Hepatocyte (in vitro differentiated cells): ENCODE data around the gene BUD31. TPM values are rescaled to one million over a fixed set of nuclear protein-coding genes. Genes with fewer than 3 reads are reported as not detected.

Experiments
- DNase-seq: peaks from one replicate; pipeline ENCODE4 v3.0.0-alpha.2; 2016; ENCODE audit warnings: low spot score
- H2AFZ ChIP-seq: fragments of 200-600 bp; sonication (generic); 2 replicates; pipeline ENCODE4 v1.6.0; 2016; ENCODE audit warnings: antibody characterized with exemption, mild to moderate bottlenecking
- H3K27ac ChIP-seq: fragments of 200-600 bp; sonication (generic); 2 replicates; pipeline ENCODE4 v1.5.1; 2016; ENCODE audit warnings: mild to moderate bottlenecking
- H3K27me3 ChIP-seq: fragments of 200-600 bp; sonication (generic); 2 replicates; pipeline ENCODE4 v1.6.1; 2016
- H3K36me3 ChIP-seq: fragments of 200-600 bp; sonication (generic); replicated peaks from 2 replicates; pipeline ENCODE4 v1.5.1; 2016; ENCODE audit warnings: low read depth; ENCODE audit not compliant: insufficient read depth
- H3K4me1 ChIP-seq: fragments of 200-600 bp; sonication (generic); 2 replicates; pipeline ENCODE4 v1.5.1; 2016; ENCODE audit warnings: mild to moderate bottlenecking, moderate library complexity; ENCODE audit not compliant: insufficient read depth
- H3K4me2 ChIP-seq: fragments of 200-600 bp; sonication (generic); 2 replicates; pipeline ENCODE4 v1.6.0; 2016
- H3K4me3 ChIP-seq: fragments of 200-600 bp; sonication (generic); 2 replicates; pipeline ENCODE4 v1.5.1; 2016; ENCODE audit warnings: mild to moderate bottlenecking
- H3K79me2 ChIP-seq: fragments of 200-600 bp; sonication (generic); 2 replicates; pipeline ENCODE4 v1.6.0; 2017; ENCODE audit warnings: mild to moderate bottlenecking
- H3K9me2 ChIP-seq: fragments of 200-600 bp; sonication (generic); replicated peaks from 2 replicates; pipeline ENCODE4 v1.6.0; 2017; ENCODE audit warnings: mild to moderate bottlenecking; ENCODE audit not compliant: insufficient read depth
- H3K9me3 ChIP-seq: fragments of 200-600 bp; sonication (generic); 2 replicates; pipeline ENCODE4 v1.5.1; 2016; ENCODE audit warnings: low read depth, mild to moderate bottlenecking
- H4K20me1 ChIP-seq: fragments of 200-600 bp; sonication (generic); 2 replicates; pipeline ENCODE4 v1.6.0; 2016; ENCODE audit warnings: mild to moderate bottlenecking; ENCODE audit not compliant: insufficient read depth, poor library complexity, severe bottlenecking
- CTCF ChIP-seq: fragments of 200-600 bp; sonication (generic); IDR thresholded peaks from 2 replicates; pipeline ENCODE4 v1.5.1; 2016; ENCODE audit warnings: antibody characterized with exemption, mild to moderate bottlenecking; ENCODE audit not compliant: poor library complexity
- EZH2 ChIP-seq: fragments of 200-600 bp; sonication (generic); IDR thresholded peaks from 2 replicates; pipeline ENCODE4 v1.6.1; 2016; ENCODE audit warnings: antibody characterized with exemption, mild to moderate bottlenecking, borderline replicate concordance
- EZH2phosphoT487 ChIP-seq: fragments of 200-600 bp; sonication (generic); IDR thresholded peaks from one replicate; pipeline ENCODE4 v1.6.1; 2018; ENCODE audit warnings: antibody characterized with exemption, mild to moderate bottlenecking, low read depth, moderate library complexity; ENCODE audit not compliant: unreplicated experiment, severe bottlenecking
- WGBS: methylation state at CpG from one replicate; pipeline ENCODE4 v1.1.6; 2016; ENCODE audit warnings: low lambda C conversion rate; ENCODE audit errors: missing lambda C conversion rate; 5-methylcytosine and 5-hydroxymethylcytosine counted together
- polyA plus RNA-seq: library from polyadenylated mRNA; unstranded; fragments of >200 nt; fragmentation: Nextera tagmentation; extraction: Ambion mirVana; gene quantifications from 2 replicates; pipeline ENCODE4 v1.2.1, GENCODE V29; 2016
- total RNA-seq: library from RNA; depleted of rRNA; stranded (reverse); fragments of >200 nt; gene quantifications from 2 replicates; pipeline ENCODE4 v1.2.3, GENCODE V29; 2014

Gene BUD31
- total and polyA plus RNA-seq, 2 experiments from 2014 or later, result 77.5 to 233 TPM

- DNase-seq, result no peak
- WGBS, result 98% methylated on average over 4 of the region's 5 CpGs
- Histone ChIP-seq H2AFZ (no peak overlapping the region), H3K27ac (no peak overlapping the region), H3K79me2 (peaks cover 43% of the 10 kb centered on the region), H3K9me2 (no peaks in the 10 kb centered on the region), H3K36me3 (no peaks in the 10 kb centered on the region), H3K4me1 (peaks cover 12% of the 10 kb centered on the region), H3K9me3 (no peaks in the 10 kb centered on the region), H3K4me3 (no peak overlapping the region), H3K27me3 (no peaks in the 10 kb centered on the region), H4K20me1 (peaks cover 31% of the 10 kb centered on the region), H3K4me2 (no peak overlapping the region)
- no peak for TF ChIP-seq CTCF
- TF ChIP-seq EZH2phosphoT487, result no peak
- TF ChIP-seq EZH2, result no peak
Measured at GRCh38 chr7:99403764-99404163, 5.0 kb upstream of the BUD31 start.

DNA sequence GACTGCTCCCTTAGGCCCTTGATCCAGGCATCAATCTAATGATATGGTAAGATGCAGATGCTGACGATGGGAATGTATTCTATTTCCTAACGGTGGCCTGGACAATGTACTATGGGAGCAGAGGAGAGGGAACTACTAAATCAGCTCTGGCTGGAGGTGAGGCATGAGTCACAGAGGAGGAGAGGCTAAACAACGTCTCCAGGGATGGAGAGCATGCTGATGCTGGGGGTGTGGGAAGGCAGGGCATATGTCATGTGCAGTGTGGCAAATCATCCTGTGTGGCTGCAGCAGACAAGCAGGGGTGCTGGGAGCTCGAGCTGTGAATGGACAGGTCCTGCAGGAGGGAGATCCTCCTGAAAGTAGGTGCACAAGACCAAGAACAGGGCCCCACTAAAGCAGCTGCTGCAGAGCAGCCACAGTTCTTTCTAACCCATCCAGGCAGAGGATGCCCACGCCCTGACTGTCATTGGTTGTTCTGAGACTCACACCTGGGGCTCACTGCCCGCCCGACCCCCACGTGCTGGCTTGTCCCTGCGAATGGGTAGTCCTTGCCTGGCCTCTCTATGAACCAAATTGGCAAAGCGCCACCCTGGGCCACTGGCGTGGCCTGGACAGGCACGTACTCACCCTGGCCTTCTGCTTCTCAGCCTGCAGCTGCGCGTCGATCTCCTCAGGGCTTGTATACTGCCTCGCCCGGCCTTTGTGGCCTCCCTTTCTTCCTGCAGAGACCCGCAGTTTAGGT, 4.4 kb upstream of the BUD31 start:
- no peak overlapping the region for H3K4me2 ChIP-seq
- H3K36me3 ChIP-seq, result no peaks in the 10 kb centered on the region

DNA sequence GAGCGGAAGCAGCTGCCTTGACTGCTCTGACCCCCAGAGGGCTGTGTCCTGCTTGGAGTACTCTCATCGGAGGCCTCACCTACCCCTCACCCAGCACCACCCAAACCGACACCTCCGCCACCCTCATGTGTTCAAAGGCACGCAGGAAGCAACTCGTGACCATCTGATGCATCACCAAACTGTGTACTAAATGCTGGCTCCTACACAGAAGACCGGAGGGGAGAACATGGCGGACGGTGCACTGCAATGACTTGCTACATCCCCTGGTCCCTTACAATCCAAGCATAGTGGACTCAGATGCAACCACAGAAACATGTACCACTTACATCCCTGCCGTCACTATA, 3.8 kb upstream of the BUD31 start:
- Histone ChIP-seq H3K4me3 (no peak overlapping the region), H3K4me2 (no peak overlapping the region), H2AFZ (no peak overlapping the region), H3K4me1 (peaks cover 16% of the 10 kb centered on the region), H4K20me1 (peaks cover 31% of the 10 kb centered on the region), H3K27me3 (no peaks in the 10 kb centered on the region), H3K9me3 (no peaks in the 10 kb centered on the region), H3K9me2 (no peaks in the 10 kb centered on the region), H3K27ac (no peak overlapping the region), H3K79me2 (peaks cover 52% of the 10 kb centered on the region), H3K36me3 (no peaks in the 10 kb centered on the region)
- TF ChIP-seq EZH2phosphoT487, result no peak
- TF ChIP-seq EZH2, result no peak
- no peak for TF ChIP-seq CTCF
- DNase-seq, result no peak
- 98% methylated on average over 10 of the region's 10 CpGs for WGBS

More for the DNA sequence above, 4.4 kb upstream of the BUD31 start:
- Histone ChIP-seq H3K27ac (no peak overlapping the region), H2AFZ (no peak overlapping the region), H4K20me1 (peaks cover 31% of the 10 kb centered on the region), H3K9me2 (no peaks in the 10 kb centered on the region), H3K79me2 (peaks cover 47% of the 10 kb centered on the region), H3K27me3 (no peaks in the 10 kb centered on the region), H3K4me3 (no peak overlapping the region), H3K4me1 (peaks cover 12% of the 10 kb centered on the region), H3K9me3 (no peaks in the 10 kb centered on the region)
- 91% methylated on average over 18 of the region's 18 CpGs for WGBS
- TF ChIP-seq CTCF (no peak), EZH2 (no peak), EZH2phosphoT487 (no peak)
- no peak for DNase-seq

DNA sequence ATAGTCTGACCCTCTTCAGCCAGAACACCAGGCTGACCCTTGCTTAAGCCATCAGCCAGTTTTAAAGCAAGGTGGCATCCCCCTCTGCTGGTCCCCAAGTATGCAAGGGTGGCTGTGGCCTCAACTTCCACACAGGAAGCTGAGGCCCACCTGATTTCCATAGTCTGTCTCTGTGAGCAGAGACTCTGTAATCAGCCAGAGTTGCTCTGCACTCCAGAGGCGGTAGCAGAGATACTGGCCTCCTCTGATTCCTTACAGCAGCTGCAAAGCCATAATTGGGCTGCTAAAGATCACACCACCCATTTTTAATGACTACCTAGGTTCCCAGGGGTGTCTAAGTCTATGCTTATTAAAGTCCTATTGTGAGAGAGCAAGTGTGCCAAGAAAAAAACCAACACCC, 2.2 kb upstream of the BUD31 start:
- no peak for DNase-seq
- H3K27ac ChIP-seq, result no peak overlapping the region

More for the DNA sequence above, 2.2 kb upstream of the BUD31 start:
- Histone ChIP-seq H3K9me2 (no peaks in the 10 kb centered on the region), H3K27me3 (no peaks in the 10 kb centered on the region), H3K36me3 (no peaks in the 10 kb centered on the region), H3K4me1 (peaks cover 23% of the 10 kb centered on the region), H2AFZ (no peak overlapping the region), H3K4me3 (no peak overlapping the region), H4K20me1 (peaks cover 31% of the 10 kb centered on the region), H3K79me2 (peaks cover 68% of the 10 kb centered on the region), H3K9me3 (no peaks in the 10 kb centered on the region), H3K4me2 (peak overlapping the region; percentile 87)
- WGBS, result 89% methylated on average over 1 of the region's 1 CpG
- no peak for TF ChIP-seq EZH2
- no peak for TF ChIP-seq EZH2phosphoT487
- TF ChIP-seq CTCF, result no peak
